HL-60/S4 treated with retinoic acid at 250 ng/mL for 4 days and 3 days (cell line): ENCODE data around the gene WSCD1.

Experiments used
- in situ Hi-C: fragments of 300-500 bp; cut with MboI; formaldehyde crosslinking; loops from 2 replicates; pipeline ENCODE4 v1.7.0; 2022; ENCODE audit warnings: low sequenced_read_pairs

The WSCD1 gene

DNA sequence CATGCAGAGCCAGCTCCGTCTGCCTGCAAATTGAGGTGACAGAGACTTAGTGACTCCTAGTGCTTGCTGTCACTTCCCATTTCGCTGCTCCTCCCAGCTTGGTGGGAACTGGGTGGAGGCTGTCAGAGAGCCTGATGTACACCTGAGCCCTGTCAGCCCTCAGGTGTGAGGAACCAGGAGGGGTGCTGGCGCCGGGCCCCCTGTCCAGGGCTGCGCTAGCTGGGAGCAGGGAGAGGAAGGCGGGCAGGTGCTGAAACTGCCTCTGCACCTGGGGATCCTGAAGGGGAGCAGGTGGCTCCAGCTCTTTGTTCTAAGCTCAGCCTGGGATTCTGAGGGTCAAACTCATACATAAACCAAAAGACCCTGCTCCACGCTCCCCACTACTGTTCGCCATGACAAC, 10.8 kb upstream of the WSCD1 start:
- in situ Hi-C loops: no loop called here

GRCh38 chr17:6061290-6061689, 8.9 kb upstream of the WSCD1 start:
- in situ Hi-C loops: no loop called here

- in situ Hi-C loops: no loop called here
These were observed 5.3 kb upstream of the WSCD1 start for GRCh38 chr17:6064868-6065267.

DNA sequence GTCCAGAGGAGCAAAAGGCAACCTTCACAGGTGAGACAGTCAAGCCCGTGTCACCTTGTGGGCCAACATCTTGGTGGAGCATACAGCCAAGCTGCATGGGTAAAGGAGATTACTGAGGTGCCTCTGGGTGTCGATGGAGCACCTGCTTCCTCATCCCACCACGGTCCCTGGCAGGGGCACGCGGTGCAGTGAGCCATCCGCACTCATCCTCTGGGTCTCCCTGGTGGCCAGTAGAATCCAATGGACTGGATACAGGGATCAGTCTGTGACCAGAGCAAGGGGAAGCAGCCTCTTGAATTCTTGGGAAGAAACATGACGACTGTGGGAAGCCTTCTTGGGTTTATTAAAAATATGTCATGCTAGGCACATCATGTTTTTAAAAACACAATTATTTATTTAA, 4.8 kb upstream of the WSCD1 start:
- in situ Hi-C loops: no loop called here

- in situ Hi-C loops: no loop called here
These were observed 3.8 kb upstream of the WSCD1 start for GRCh38 chr17:6066183-6066948.

- in situ Hi-C loops: no loop called here
These were observed 3.1 kb upstream of the WSCD1 start for GRCh38 chr17:6067060-6067459.

GRCh38 chr17:6070430-6070912, 292 bp downstream of the WSCD1 start:
- in situ Hi-C loops: no loop called here

GRCh38 chr17:6070913-6071511, 833 bp downstream of the WSCD1 start:
- in situ Hi-C loops: no loop called here

- in situ Hi-C loops: no loop called here
These were observed 1.4 kb downstream of the WSCD1 start for GRCh38 chr17:6071528-6072065.

GRCh38 chr17:6072157-6072556, 2.0 kb downstream of the WSCD1 start:
- in situ Hi-C loops: no loop called here

- in situ Hi-C loops: no loop called here
These were observed 2.4 kb downstream of the WSCD1 start for GRCh38 chr17:6072611-6073010.

GRCh38 chr17:6073620-6074019, 3.4 kb downstream of the WSCD1 start:
- in situ Hi-C loops: no loop called here

DNA sequence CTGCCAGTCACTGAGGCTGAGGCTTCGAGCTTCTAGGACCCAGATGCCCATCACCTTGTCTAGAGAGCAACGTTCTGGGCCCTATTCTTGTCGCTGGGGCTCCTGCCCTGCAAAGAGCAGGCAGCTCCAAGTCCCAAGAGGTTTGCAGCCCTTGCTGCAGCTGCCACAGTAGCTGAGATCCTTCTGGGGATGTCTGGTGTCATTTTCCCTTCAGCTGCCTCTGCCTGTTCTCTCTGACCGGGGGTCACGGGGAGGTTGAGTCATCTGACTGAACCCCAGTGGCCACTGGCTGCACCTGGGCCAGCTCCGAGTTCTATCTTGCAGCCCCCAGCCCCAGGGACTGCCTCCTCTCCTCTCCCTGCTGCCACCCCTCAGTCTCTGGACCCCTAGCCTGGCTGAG, 4.9 kb downstream of the WSCD1 start:
- in situ Hi-C loops: no loop called here

DNA sequence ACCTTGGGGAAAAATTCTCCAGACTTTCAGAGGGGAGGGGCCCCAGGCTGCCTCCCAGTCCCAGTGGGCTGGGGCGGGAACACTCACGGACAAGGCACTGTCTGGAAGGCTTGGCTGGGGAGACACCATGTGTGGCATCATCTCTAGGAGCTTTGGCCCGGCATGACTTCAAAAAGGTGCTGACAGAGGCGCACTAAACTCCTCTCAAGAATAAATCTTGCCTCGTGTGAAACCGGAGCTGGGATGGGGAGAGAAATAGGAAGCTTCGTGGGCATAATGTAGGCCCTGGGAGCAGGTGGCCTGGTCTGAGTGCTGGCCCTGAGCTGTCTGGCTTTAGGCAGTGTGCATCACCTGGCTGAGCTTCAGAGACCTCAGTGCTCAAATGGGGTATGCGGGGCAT, 5.7 kb downstream of the WSCD1 start:
- in situ Hi-C loops: no loop called here

DNA sequence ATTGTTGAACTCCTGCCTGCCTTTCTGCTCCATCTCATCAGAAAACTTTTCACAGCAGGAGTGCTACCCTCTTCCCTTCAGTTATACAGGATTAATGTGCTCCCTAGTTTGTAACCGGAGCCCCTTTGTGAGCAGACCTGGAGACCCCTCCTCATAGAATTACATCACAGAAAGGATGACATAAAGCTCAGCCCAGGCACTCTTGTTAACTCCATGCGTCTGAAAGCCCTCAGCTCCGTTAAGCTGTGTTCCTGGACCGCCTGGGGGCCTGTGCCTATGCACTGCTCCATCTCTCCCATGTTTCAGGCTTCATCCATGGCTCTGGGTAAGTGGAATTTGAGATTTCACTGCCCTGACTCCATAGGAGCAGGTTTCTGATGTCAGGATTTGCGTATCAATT, 7.6 kb downstream of the WSCD1 start:
- in situ Hi-C loops: no loop called here

GRCh38 chr17:6078458-6078871, 8.3 kb downstream of the WSCD1 start:
- in situ Hi-C loops: no loop called here

DNA sequence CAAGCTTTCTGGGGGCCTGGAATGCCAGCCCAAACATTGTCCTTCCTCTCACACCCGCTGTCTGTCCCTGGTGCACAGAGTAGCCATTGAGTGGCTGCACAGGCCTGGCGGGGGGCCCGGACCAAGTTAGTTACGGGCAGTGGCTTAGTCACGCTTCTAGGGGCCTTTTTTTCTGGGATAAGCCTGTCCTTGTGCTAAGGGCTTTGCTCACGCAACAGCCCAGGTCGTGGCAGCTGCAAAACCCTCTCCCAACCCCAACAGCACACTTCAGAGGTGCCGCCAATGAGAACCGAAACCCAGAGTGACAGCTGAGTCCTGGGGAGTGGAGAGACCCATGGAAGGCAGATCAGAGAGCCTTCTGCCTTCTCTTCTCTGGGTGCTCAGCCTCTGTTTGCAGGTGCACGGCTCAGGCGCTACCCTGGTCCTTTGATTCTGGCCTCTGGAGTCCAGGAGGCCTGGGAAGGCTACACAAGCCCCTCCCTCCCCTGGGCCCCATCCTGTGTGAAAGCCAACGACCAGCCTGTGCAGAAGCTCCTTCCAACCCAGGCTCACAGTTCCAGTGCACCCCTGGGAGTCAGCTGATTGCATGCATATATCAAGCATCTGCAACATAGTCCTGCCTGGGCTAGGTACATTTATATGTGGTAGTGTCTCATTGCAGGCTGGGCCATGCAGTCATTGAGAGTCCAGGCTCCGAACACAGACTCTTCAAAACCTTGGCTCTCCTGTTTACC, 9.1 kb downstream of the WSCD1 start:
- in situ Hi-C loops: no loop called here

- in situ Hi-C loops: no loop called here
These were observed 9.8 kb downstream of the WSCD1 start for GRCh38 chr17:6079960-6080359.

GRCh38 chr17:6080711-6081430, 10.7 kb downstream of the WSCD1 start:
- in situ Hi-C loops: no loop called here

- in situ Hi-C loops: no loop called here
These were observed 12.2 kb downstream of the WSCD1 start for GRCh38 chr17:6082335-6082734.
